ENCODE data around the gene REV3L.
A peak's percentile ranks its signal among the peaks of the same experiment; 100 is the strongest.
"Not testable (repeated sequence)": the region's sequence is repeated elsewhere in the genome, so short reads cannot be mapped to it uniquely, and the experiment has no call there.

The REV3L gene, protein sequence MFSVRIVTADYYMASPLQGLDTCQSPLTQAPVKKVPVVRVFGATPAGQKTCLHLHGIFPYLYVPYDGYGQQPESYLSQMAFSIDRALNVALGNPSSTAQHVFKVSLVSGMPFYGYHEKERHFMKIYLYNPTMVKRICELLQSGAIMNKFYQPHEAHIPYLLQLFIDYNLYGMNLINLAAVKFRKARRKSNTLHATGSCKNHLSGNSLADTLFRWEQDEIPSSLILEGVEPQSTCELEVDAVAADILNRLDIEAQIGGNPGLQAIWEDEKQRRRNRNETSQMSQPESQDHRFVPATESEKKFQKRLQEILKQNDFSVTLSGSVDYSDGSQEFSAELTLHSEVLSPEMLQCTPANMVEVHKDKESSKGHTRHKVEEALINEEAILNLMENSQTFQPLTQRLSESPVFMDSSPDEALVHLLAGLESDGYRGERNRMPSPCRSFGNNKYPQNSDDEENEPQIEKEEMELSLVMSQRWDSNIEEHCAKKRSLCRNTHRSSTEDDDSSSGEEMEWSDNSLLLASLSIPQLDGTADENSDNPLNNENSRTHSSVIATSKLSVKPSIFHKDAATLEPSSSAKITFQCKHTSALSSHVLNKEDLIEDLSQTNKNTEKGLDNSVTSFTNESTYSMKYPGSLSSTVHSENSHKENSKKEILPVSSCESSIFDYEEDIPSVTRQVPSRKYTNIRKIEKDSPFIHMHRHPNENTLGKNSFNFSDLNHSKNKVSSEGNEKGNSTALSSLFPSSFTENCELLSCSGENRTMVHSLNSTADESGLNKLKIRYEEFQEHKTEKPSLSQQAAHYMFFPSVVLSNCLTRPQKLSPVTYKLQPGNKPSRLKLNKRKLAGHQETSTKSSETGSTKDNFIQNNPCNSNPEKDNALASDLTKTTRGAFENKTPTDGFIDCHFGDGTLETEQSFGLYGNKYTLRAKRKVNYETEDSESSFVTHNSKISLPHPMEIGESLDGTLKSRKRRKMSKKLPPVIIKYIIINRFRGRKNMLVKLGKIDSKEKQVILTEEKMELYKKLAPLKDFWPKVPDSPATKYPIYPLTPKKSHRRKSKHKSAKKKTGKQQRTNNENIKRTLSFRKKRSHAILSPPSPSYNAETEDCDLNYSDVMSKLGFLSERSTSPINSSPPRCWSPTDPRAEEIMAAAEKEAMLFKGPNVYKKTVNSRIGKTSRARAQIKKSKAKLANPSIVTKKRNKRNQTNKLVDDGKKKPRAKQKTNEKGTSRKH (N-terminal part only)

GRCh38 chr6:111482959-111483735, at the start of gene REV3L:
REV3L (minus strand) TSS chr6:111483218; CDS start chr6:111482888, 330 bp downstream.
- DNase-seq (ENCODE audit: low read depth in 2 of 2), result peak; percentile 84 to 89

GRCh38 chr6:111531185-111531584, 48.2 kb upstream of the REV3L start:
- DNase-seq (ENCODE audit: low read depth in 2 of 2), result no peak

DNA sequence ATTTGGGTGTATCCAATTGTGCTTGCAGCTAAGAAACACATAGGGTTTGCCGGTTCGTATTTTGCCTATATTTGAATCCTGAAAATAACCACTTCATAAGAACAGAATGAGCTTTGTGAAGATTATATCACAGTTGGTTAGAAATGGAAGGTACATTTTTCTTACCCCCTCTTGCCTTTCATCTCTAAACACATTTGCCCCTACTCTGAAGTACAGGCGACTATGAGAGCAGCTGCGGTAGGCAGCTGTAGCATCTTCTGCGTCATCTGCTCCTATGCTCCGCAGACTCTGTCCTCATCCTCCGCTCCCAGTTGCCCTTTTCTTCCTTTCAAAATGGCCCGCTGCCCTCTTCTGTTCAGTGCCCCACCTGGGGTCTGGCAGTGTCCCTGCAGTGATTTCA, 47.6 kb upstream of the REV3L start:
- no peak for DNase-seq (ENCODE audit: low read depth in 2 of 2)

- DNase-seq (ENCODE audit: low read depth in 2 of 2), result no peak
Measured at GRCh38 chr6:111530218-111530617, 47.2 kb upstream of the REV3L start.

GRCh38 chr6:111527367-111527766, 44.3 kb upstream of the REV3L start:
- DNase-seq (ENCODE audit: low read depth in 2 of 2), result no peak

GRCh38 chr6:111524735-111525134, 41.7 kb upstream of the REV3L start:
- DNase-seq (ENCODE audit: low read depth in 2 of 2), result no peak

- no peak for DNase-seq (ENCODE audit: low read depth in 2 of 2)
Measured at GRCh38 chr6:111524252-111524651, 41.2 kb upstream of the REV3L start.

GRCh38 chr6:111523484-111524167, 40.6 kb upstream of the REV3L start:
- no peak for DNase-seq (ENCODE audit: low read depth in 2 of 2)

DNA sequence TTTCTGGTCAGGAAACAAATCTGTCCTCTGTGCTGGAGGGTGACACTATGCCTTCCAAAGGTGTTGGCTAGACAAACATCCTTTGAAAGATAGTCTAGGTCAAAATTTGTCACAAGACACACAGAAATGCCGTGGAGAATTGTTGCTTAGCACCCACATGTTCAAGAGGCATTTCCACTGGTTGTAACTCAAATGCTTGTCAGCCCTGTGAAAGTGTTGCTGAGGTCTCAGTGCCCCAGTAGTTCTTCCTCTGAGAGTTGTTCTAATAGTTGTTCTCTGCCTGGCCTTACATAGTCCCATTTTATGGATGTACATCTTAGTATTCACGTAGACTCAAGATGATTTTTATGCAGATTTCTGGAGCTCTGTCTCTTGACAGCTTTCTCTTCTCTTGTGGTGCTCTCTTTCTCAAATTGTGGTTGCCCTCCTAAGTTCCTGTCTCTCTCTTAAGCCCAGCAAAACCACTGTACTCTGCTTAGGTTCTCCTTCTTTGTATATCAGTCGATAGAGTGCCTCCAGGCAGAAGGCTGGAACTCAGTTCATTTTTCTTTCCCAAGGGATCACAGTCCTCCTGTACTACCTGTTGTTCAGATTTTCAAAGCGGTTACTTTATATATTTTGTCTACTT, 39.5 kb upstream of the REV3L start:
- DNase-seq (ENCODE audit: low read depth in 2 of 2), result no peak

DNA sequence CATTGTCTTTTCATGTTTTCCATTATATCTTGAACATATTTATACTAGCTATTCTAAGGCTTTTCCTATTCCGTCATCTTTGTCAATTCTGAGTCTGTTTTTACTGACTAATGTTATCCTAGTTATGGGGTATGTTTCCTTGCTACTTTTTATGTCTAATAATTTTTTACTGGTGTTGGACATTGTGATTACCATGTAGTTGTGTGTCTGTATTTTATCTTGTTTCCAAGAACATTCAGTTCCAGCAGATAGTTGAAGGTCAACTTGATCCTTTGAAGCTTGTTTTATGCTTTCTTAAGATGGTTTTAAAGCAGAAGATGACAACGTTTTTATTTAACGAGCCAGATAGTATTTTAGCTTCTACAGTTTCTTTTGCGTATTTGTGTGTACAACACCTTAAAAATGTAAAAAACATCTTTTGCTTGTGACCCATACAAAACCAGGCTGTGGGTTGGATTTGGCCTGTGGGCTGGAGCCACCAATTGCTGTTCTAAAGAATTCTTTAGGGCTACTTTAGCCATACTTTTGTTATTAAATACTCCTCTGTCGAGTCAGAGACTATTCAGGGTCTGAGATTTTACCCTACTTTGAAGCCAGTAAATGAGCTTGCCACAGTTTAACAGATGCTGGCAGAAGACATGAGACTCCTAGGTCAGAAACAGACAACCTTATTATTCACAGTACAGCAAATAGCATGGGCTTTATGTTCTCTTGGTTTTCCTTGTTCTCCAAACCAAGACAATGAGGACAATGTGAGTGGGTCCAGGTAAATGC, 38.7 kb upstream of the REV3L start:
- no peak for DNase-seq (ENCODE audit: low read depth in 2 of 2)

DNA sequence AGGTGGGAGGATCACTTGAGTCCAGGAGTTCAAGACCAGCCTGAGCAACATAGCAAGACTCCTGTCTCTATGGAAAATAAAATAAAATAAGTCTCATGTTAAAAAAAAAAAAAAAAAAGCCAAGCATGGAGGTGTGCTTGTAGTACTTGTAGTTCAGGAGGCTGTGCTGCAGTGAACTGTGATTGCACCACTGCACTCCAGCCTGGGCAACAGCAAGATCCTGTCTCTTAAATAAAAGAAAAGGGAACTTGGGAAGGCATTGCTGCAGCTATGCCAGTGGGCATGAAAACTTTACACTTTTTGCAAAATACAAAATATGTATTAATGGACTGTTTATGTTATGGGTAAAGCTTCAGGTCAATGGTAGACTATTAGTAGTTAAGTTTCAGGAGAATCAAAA, 37.5 kb upstream of the REV3L start:
- no peak for DNase-seq (ENCODE audit: low read depth in 2 of 2)

- DNase-seq (ENCODE audit: low read depth in 2 of 2), result no peak
Measured at GRCh38 chr6:111517965-111518364, 34.9 kb upstream of the REV3L start.

DNA sequence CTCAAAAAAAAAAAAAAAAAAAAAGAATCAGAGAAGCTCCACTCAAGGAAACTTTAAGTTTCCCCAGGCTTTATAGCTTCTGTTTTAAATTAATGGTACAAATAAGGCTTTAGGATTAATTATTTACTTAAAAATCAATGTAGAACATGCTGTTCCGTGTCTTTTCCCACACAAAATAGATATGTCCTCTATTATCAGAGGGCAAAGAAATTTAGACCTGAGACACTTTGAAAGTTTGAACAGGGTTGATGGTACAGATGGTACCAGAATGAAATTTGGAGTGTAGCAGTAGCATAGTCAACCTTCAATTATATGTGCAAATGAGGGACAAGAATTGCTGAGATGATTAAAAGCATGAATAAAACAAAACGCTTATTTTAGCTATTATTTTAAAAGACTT, 32.2 kb upstream of the REV3L start:
- DNase-seq (ENCODE audit: low read depth in 2 of 2), result no peak

DNA sequence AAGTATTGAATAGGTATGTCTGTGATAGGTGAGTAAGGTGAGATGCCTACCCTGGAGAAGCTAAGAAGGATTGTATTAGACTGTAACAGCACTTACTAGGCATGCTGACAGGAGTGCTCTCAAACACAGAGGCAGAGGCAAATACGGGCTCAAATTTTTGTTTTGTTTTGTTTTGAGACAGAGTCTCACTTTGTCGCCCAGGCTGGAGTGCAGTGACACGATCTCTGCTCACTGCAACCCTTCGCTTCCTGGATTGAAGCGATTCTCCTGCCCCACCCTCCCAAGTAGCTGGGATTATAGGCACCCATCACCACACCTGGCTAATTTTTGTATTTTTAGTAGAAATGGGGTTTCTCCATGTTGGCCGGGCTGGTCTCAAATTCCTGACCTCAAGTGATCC, 31.5 kb upstream of the REV3L start:
- DNase-seq (ENCODE audit: low read depth in 2 of 2), result not testable (repeated sequence)

DNA sequence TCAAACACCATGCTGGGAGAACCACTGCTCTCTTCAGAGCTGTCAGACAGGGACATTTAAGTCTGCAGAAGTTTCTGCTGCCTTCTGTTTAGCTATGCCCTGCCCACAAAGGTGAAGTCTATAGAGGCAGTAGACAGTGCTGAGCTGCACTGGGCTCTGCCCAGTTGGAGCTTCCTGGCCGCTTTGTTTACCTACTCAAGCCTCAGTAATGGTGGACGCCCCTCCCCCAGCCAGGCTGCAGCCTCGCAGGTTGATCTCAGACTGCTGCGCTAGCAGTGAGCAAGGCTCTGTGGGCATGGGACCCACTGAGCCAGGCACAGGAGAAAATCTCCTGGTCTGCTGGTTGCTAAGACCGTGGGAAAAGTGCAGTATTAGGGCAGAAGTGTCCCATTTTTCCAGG, 24.2 kb upstream of the REV3L start:
- not testable (repeated sequence) for DNase-seq (ENCODE audit: low read depth in 2 of 2)

DNA sequence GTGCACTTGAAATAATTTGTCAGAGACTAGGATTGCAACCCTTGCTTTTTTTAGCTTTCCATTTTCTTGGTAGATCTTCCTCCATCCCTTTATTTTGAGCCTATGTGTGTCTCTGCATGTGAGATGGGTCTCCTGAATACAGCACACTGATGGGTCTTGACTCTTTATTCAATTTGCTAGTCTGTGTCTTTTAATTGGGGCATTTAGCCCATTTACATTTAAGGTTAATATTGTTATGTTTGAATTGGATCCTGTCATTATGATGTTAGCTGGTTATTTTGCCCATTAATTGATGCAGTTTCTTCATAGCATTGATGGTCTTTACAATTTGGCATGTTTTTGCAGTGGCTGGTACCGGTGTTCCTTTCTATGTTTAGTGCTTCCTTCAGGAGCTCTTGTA, 22.5 kb upstream of the REV3L start:
- not testable (repeated sequence) for DNase-seq (ENCODE audit: low read depth in 2 of 2)

- DNase-seq (ENCODE audit: low read depth in 2 of 2), result no peak
Measured at GRCh38 chr6:111503660-111504059, 20.6 kb upstream of the REV3L start.

- DNase-seq (ENCODE audit: low read depth in 2 of 2), result no peak
Measured at GRCh38 chr6:111503194-111503593, 20.2 kb upstream of the REV3L start.

- no peak for DNase-seq (ENCODE audit: low read depth in 2 of 2)
Measured at GRCh38 chr6:111502154-111502553, 19.1 kb upstream of the REV3L start.

Measured in stimulated activated CD4-positive, alpha-beta T cell treated with anti-CD3 and anti-CD28 coated beads, Interleukin-1b, Interleukin-23, amount 100 ng/mL, for 4 hours (primary cell).